NCI-H2171 treated with DMSO at 0.1 percent for 48 hours (cell line): ENCODE results near the gene ANKS1B.
A peak's percentile ranks its signal among the peaks of the same experiment; 100 is the strongest.
"Not testable (repeated sequence)": the region's sequence is repeated elsewhere in the genome, so short reads cannot be mapped to it uniquely, and the experiment has no call there.

Experiments used
- DNase-seq: peaks from one replicate; lab custom pipeline; 2025; lab: John Stamatoyannopoulos, UW

The ANKS1B gene

GRCh38 chr12:98767248-98767647, 1217.5 kb downstream of the ANKS1B start:
- DNase-seq = no peak

- DNase-seq = no peak
These were observed 1221.1 kb downstream of the ANKS1B start for GRCh38 chr12:98763656-98764055.

GRCh38 chr12:98758331-98758730, 1226.4 kb downstream of the ANKS1B start:
- DNase-seq = no peak

- DNase-seq = no peak
These were observed 1227.3 kb downstream of the ANKS1B start for GRCh38 chr12:98757455-98757854.

- not testable (repeated sequence) for DNase-seq
These were observed 1228.9 kb downstream of the ANKS1B start for GRCh38 chr12:98755855-98756254.

DNA sequence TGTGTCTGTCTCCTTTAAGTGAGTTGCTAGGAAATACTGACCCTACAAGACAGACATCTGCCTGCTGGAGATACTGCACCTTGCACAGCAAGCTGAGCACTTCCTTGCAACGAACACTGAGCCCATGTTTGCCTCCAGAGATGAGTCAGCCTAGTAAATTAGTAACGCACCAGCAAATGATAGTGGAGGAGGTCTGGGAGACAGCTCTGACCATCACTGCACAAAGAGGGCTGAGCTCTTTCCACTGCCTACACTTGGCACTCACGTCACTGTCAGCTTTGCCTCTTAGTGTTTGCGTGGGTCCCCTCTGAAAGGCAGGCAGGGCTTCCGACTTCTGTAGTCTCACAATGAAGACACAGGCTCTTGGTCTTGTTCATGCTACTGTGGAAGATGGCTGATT, 1230.6 kb downstream of the ANKS1B start:
- DNase-seq = no peak

- DNase-seq = no peak
These were observed 1232.0 kb downstream of the ANKS1B start for GRCh38 chr12:98752726-98753125.

DNA sequence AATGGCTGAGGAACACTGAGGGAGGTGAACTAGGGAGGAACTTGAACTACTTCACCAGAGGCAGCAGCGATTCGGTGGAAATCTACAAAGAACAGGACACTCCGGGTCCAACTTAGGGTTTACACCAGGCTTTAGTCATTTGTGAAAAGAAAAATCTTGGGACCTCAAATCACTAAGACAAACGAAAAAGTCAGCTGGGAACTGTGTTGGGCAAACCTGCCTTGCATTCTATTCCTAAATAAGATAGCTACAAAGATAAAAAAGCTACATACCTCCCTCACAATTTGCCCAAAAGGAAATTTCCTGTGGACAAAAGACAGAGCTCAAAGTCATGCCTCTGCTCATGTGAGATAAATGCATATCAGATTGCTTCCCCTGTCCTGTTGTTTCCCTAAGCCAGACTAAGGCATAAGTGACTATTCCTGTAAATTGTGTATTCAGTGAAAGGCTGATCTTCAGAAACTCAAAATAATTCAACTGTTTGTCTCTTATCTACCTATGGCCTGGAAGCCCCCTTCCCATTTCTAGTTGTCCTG, 1233.1 kb downstream of the ANKS1B start:
- no peak for DNase-seq

GRCh38 chr12:98750511-98750910, 1234.2 kb downstream of the ANKS1B start:
- DNase-seq = peak; percentile 29

GRCh38 chr12:98748463-98748862, 1236.3 kb downstream of the ANKS1B start:
- DNase-seq = no peak

GRCh38 chr12:98745578-98746391, 1239.0 kb downstream of the ANKS1B start:
- no peak for DNase-seq

DNA sequence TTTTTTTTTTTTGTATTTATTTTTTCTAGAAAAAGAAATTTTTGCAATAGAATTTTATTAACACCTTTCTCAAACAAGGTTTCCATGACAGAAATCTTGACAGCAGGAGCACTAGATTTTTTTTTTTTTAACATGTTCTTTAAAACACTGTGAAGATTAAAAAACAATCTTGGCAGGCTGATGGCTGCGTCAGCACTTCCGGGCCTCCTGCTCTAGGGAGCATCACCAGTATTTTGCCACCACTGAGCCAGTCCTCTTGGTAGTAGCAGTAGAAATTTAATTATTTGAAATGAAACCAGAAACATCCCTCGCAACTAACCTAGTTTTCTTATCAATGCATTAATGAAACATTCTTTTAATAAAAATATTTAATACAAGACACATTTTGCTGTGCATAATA, 1240.1 kb downstream of the ANKS1B start:
- no peak for DNase-seq

- no peak for DNase-seq
These were observed 1241.3 kb downstream of the ANKS1B start for GRCh38 chr12:98743362-98743953.

DNA sequence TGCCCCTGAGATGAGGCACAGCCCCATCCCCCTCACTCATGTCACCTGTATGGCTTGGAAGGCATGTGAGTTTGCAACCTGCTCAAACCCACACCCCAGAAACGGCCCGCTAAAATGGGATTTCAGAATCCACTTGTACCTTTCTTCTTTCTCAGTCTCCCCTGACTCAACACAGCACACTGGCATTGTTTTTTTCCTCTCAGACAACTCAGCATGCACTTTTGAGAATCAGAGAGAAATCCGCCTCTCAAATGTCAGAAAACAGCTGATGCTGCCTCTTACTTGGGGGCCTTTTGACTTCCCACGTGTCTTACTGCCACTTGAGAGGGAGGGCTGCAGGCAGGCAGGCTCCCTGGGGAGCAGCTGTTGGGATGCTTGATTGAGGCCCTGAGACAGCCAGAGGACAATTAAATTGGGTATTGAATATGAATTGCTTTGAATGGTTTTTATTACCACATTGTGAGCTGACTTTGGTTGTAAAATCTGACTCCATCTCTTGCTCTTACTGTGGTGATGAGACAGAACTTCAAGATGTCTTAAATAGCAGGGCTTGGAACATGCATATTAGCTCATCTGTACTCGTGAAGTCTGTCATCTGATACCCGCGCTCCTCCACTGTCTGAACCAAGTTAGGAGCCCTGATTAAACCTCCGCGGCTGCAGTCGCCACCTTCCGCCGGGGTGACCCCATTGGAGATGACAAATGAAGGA, 1243.0 kb downstream of the ANKS1B start:
- DNase-seq = peak; percentile 92

DNA sequence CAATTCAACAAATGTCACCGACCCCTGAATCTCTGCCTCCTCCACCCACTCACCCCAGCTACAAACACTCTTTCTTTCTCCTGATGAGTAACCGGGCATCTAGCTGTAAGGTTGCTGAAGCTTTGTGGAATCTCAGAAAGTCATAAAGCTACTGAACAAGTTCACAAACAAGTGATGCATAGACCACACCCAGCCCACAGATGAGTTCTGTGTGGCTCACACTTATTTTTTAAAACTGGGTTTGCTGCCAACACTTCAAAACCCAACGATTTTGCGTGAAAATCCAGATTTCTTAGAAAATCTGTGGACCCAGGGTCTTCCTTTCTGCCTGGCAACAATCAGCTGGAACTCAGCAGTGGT, 1243.6 kb downstream of the ANKS1B start:
- no peak for DNase-seq

GRCh38 chr12:98740751-98741150, 1244.0 kb downstream of the ANKS1B start:
- DNase-seq = no peak

- DNase-seq = no peak
These were observed 1246.2 kb downstream of the ANKS1B start for GRCh38 chr12:98738539-98738938.

GRCh38 chr12:98738002-98738401, 1246.7 kb downstream of the ANKS1B start:
- no peak for DNase-seq

GRCh38 chr12:98737322-98737712, 1247.4 kb downstream of the ANKS1B start:
- DNase-seq = no peak

DNA sequence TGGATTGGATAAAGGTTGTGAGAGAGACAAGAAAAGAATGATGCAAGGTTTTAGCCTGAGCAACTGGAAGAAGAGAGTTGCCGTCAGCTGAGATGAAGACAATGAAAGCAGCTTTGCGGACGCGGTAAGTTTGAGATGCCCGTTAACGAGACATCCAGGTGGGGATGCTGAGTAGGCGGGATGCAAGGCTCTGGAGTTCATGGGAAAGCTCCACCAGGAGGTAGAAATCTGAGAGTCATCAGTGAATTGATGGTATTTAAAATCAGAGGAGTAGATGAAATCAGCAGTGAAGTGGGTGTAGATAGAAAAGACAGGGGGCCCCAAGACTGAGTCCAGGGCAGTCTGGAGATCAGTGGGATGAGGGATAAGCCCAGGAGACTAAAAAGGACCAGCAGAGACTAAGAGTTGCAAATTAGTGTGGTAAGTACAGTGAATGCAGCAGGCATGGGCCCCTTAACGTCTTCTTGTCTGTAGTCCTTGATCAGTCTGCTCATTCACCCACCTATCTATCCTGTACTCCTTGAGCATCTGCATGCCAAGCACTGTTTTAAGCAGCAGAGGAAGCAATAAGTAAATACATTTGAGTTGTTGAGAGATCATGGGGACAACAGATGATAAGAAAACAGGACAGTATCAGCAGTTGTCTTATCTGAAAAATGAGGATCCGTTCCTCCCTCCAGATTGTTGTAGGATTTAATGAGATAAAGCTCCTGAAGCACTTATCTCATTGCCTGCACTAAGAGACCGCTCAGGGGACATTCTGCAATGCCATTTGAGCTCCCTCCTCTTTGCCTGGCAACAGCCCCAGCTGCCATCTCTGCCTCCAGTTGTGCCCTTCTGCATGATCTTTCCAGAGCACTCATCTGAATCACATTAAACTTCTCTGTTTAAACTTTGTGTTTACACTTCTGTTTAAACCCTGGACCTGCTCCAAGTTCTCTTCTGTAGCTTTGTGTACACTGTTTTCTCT, 1248.1 kb downstream of the ANKS1B start:
- peak; percentile 59 for DNase-seq

DNA sequence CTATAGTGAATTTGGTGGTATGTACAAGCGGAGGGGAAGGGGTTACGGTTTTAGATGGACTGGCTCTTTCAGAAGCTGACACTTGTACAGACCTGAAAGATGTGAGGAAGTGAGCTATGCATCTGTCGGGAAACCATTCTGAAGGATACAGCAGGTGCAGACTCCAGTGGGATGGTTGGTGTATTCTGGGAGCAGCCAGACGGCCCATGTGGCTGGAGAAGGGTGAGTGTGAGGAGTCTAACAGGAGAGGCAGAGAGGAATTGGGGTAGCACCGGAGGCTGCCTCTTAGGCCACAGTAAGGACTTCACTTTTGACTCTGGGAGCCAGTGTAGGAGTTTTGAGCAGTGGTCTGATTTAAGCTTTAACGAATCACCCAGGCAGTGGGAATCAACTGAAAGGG, 1248.9 kb downstream of the ANKS1B start:
- no peak for DNase-seq
